Psoas muscle (tissue), 8 donors: Measurements from ENCODE around the gene CA14. TPM values are rescaled to one million over a fixed set of nuclear protein-coding genes. Genes with fewer than 3 reads are reported as not detected.
"Not testable (repeated sequence)": the region's sequence is repeated elsewhere in the genome, so short reads cannot be mapped to it uniquely, and the experiment has no call there.

Experiments
- ATAC-seq, 4 donors: fragments of 200-7000 bp; cut with Tn5 transposase; one replicate each; pipeline ENCODE4 v1.9.1; 2020; ENCODE audit warnings: moderate library complexity in 3 of 4, mild to moderate bottlenecking in 2 of 4
- DNase-seq, 2 donors: peaks; one replicate each; pipeline ENCODE4 v3.0.0-alpha.2; 2020
- H3K27ac ChIP-seq: fragments of 200-600 bp; one replicate; pipeline ENCODE4 v1.8.0; 2022
- H3K27me3 ChIP-seq, 3 donors: fragments of 200-600 bp in 1 of 3; one replicate each; pipeline versions ENCODE4 v1.6.1 to v1.8.0; 2013 to 2022; ENCODE audit warnings: low read length in 2 of 3, mild to moderate bottlenecking in 2 of 3, moderate library complexity in 1 of 3; ENCODE audit not compliant: insufficient read depth in 3 of 3
- H3K36me3 ChIP-seq, 2 donors: fragments of 200-600 bp in 1 of 2; one replicate each; pipeline versions ENCODE4 v1.6.1 to v1.8.0; 2013 to 2022; ENCODE audit warnings: low read depth in 1 of 2, mild to moderate bottlenecking in 1 of 2, moderate library complexity in 1 of 2; ENCODE audit not compliant: insufficient read depth in 1 of 2
- H3K4me1 ChIP-seq: fragments of 200-600 bp; one replicate; pipeline ENCODE4 v1.8.0; 2022
- H3K4me3 ChIP-seq: fragments of 200-600 bp; one replicate; pipeline ENCODE4 v1.8.0; 2022; ENCODE audit warnings: mild to moderate bottlenecking
- H3K9me3 ChIP-seq: fragments of 200-600 bp; one replicate; pipeline ENCODE4 v1.8.0; 2022
- WGBS, 3 donors: extraction: QIAGEN DNeasy Blood & Tissue Kit; methylation state at CpG; one replicate each; pipeline versions ENCODE4 v1.1.6 to v1.1.7; 2013; 5-methylcytosine and 5-hydroxymethylcytosine counted together
- intact Hi-C, 2 donors: fragments of 100-400 bp; cut with DNase I; formaldehyde crosslinking; loops; one replicate each; pipeline versions ENCODE4 v1.11.0 to v1.14.2; 2022
- polyA plus RNA-seq, 3 donors: library from polyadenylated mRNA; stranded (reverse); fragments of 200-250 nt; gene quantifications; one replicate each; pipeline ENCODE4 v1.2.3, GENCODE V29; 2013
- total RNA-seq, 4 donors: library from RNA; stranded (reverse); fragmentation: NEBNext Ultra II Directional in 2 of 4; extraction: Animal tissue kit (Norgen Biotek cat#: 25700) in 2 of 4; gene quantifications; one replicate each; pipeline versions ENCODE4 v1.2.1 to v1.2.4, GENCODE V29; 2021 to 2023
- TF ChIP-seq, protein P1 (sequence below): fragments of 200-600 bp; IDR thresholded peaks from one replicate; pipeline ENCODE4 v1.8.0; 2022; ENCODE audit warnings: antibody characterized with exemption
- donor health status: healthy with polysubstance abuse.
- donor health status: DM: no; HTN: no; CAD: no; lungs with moderate emphysema.
- donor health status: Bipolar disorder and iron deficiency.
- donor health status: healthy.
- donor health status: DM: yes; HTN: yes; CAD: no.
- donor health status: DM: no; HTN: no; CAD: no.
- donor health status: DM: no; HTN: no; CAD: no.
- donor health status: DM: yes; HTN: yes; CAD: no.

The CA14 gene
- total and polyA plus RNA-seq, 7 donors = 0.04 to 0.89 (median 0.48) TPM; not detected in 2

DNA sequence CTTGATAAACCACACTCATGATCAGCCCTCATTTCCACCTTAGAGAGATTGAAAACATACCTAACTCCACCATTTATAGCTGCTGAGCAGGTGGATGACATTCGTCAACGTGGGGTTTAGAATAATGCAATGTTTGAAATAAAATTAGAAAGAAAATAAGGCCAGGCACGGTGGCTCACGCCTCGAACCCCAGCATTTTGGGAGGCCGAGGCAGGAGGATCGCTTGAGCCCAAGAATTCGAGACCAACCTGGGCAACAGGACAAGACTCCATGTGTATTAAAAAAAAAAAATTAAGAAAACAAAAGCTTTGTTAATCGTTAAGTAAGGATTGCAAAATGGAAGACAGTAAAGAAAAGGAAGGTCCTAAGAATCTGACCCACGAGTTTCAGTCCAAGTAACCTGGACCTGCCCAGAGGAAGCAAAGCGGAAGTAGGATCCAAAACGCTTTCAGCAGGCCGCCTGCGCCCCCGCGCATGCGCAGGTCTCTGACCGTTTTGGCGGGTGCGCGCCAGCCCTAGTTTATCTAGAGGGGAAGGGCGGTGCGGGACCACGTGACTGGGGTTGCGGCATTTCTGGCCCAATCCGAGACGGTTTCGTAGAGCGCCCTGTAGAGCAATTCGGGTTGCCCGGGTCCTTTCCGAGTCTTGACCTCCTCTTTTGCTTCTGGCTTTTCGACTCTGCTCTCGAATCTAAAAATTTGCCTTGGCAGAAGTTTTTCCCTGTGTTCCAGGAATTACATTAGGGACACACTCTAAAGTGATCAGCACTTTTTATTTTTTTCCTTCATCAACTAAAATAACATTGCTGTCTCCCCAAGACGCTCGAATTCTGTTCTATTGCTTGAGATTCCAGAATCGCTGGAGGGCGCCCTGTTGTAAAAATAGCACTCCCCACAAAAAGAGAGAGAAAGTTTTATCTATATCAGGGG is 44.1 kb upstream of the CA14 start:
- DNase-seq (peak; percentile 96 to 98), ATAC-seq (peak; percentile 99 to 100 (median 99))
- Histone ChIP-seq H3K4me1 (no peaks in the 10 kb centered on the region), H3K27ac (peak overlapping the region; percentile 89), H3K27me3 (no peaks in the 10 kb centered on the region), H3K4me3 (peak overlapping the region; percentile 71), H3K36me3 (no peaks in the 10 kb centered on the region), H3K9me3 (no peaks in the 10 kb centered on the region)
- TF ChIP-seq, protein P1, sequence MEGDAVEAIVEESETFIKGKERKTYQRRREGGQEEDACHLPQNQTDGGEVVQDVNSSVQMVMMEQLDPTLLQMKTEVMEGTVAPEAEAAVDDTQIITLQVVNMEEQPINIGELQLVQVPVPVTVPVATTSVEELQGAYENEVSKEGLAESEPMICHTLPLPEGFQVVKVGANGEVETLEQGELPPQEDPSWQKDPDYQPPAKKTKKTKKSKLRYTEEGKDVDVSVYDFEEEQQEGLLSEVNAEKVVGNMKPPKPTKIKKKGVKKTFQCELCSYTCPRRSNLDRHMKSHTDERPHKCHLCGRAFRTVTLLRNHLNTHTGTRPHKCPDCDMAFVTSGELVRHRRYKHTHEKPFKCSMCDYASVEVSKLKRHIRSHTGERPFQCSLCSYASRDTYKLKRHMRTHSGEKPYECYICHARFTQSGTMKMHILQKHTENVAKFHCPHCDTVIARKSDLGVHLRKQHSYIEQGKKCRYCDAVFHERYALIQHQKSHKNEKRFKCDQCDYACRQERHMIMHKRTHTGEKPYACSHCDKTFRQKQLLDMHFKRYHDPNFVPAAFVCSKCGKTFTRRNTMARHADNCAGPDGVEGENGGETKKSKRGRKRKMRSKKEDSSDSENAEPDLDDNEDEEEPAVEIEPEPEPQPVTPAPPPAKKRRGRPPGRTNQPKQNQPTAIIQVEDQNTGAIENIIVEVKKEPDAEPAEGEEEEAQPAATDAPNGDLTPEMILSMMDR = no peak
- intact Hi-C loops = no loop called here
- WGBS, 3 donors = 15 to 17% (median 15%) methylated on average over 38 of the region's 38 CpGs

DNA sequence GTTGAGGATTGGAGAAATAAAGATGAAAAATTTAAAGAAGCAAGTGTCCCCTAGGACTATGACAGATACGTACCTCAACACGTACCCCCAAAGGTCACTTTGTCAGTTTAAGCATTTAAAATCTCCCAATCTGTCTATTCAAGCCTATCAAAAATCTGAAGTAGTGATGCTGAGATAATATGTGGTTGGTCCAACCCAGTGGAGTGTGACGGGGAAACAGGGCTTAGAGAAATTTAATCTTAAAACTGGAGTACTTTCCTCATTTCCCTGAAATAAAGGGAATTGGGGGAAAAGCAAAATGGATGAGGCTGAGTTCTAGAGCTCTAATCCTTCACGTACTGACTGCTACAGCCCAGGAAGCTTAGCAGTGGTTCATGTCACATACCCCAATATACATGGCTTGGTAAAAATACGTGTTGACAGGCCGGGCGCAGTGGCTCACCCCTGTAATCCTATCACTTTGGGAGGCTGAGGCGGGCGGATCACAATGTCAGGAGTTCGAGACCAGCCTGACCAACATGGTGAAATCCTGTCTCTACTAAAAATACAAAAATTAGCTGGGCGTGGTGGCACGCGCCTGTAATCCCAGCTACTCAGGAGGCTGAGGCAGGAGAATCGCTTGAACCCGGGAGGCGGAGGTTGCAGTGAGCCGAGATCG is 43.3 kb upstream of the CA14 start:
- H3K9me3 ChIP-seq, H3K4me1 ChIP-seq, DNase-seq, intact Hi-C loops, H3K27me3 ChIP-seq, H3K36me3 ChIP-seq: not testable (repeated sequence)
- 63 to 75% (median 72%) methylated on average over 12 to 18 of the region's 18 CpGs for WGBS, 3 donors
- H3K4me3 ChIP-seq = peak overlapping the region; percentile 71
- H3K27ac ChIP-seq = peak overlapping the region; percentile 89
- peak in 3 of 4 donors; percentile 20 to 31 (median 29) for ATAC-seq

DNA sequence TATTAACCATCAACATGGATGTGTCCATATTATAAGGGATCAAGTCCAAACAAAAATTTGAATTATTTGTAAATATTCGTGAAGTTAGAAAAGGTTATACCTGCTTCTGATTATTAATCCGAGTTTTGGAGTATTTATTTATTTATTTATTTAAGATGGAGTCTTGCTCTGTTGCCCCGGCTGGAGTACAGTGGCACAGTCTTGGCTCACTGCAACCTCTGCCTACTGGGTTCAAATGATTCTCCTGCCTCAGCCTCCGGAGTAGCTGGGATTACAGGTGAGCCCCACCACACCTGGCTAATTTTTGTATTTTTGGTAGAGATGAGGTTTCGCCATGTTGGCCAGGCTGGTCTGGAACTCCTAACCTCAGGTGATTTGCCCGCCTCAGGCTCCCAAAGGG is 41.7 kb upstream of the CA14 start:
- ATAC-seq, H3K9me3 ChIP-seq, intact Hi-C loops, H3K27ac ChIP-seq, H3K27me3 ChIP-seq, H3K4me3 ChIP-seq, DNase-seq, H3K4me1 ChIP-seq: not testable (repeated sequence)
- H3K36me3 ChIP-seq = peaks cover 0 to 24% of the 10 kb centered on the region in 2 donors
- WGBS, 3 donors = 94 to 97% (median 97%) methylated on average over 6 of the region's 6 CpGs

DNA sequence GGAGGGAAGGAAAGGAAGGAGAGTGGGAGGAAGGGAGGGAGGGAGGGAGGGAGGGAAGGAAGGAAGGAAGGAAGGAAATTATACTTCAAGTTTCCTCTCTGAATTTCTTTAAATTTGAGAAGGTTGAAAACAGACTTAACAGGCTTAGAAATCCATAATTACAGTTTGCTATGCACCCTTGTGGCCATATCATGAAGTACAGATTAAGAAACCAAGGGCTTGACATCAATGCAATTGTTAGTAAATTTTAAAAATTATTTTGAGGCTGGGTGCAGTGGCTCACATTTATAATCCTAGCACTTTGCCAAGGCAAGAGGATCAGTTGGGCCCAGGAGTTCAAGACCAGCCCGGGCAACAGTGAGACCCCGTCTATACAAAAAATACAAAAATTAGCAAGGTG is 36.0 kb upstream of the CA14 start:
- WGBS, 3 donors = 91 to 96% (median 93%) methylated on average over 2 of the region's 2 CpGs
- peak in 1 of 4 donors; percentile 21 for ATAC-seq
- Histone ChIP-seq H3K27me3 (no peaks in the 10 kb centered on the region), H3K36me3 (peaks cover 4 to 72% of the 10 kb centered on the region in 2 donors), H3K27ac (no peak overlapping the region), H3K4me1 (no peaks in the 10 kb centered on the region), H3K9me3 (no peaks in the 10 kb centered on the region), H3K4me3 (no peak overlapping the region)
- TF ChIP-seq, protein P1 = peak; percentile 36
- intact Hi-C loops = no loop called here
- DNase-seq = no peak

DNA sequence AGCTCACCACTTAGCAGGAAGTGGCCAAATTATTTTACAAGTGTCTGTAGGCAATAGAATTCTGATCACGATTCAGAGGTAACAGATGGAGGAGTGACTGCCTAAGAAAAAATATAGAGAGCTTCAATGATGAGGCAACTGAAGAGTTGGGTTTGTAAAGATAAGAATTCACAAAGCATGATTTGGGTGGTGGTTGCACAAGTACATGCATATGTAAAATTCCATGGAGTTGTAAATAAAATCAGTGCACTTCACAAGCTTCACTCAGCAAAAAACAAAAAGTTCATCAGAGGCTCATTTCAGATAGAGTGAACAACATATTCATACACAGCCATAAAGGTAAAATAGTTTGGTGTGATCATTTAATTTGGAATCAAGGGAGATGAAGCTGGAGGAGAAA is 32.6 kb upstream of the CA14 start:
- 88 to 96% (median 96%) methylated on average over 1 of the region's 1 CpG for WGBS, 3 donors

More for the DNA sequence above, 32.6 kb upstream of the CA14 start:
- no peaks in the 10 kb centered on the region for H3K27me3 ChIP-seq
- TF ChIP-seq, protein P1 = no peak
- H3K4me1 ChIP-seq = no peaks in the 10 kb centered on the region
- intact Hi-C loops = no loop called here
- H3K9me3 ChIP-seq = no peaks in the 10 kb centered on the region
- ATAC-seq (no peak), DNase-seq (no peak)
- no peak overlapping the region for H3K27ac ChIP-seq
- no peak overlapping the region for H3K4me3 ChIP-seq
- peaks cover 6 to 90% of the 10 kb centered on the region in 2 donors for H3K36me3 ChIP-seq
